HepG2 (cell line): Measurements from ENCODE around the gene RPL38. TPM values are rescaled to one million over a fixed set of nuclear protein-coding genes. Genes with fewer than 3 reads are reported as not detected.

Experiments used
- ERF ChIP-seq: IDR thresholded peaks from 2 replicates; pipeline ENCODE4 v1.6.1; 2018; ENCODE audit warnings: missing biosample characterization, missing genetic modification reagents
- HOXA3 ChIP-seq: sonication (generic); formaldehyde crosslinking; IDR thresholded peaks from 2 replicates; pipeline ENCODE4 v1.5.0; 2020; ENCODE audit warnings: missing genetic modification reagents
- SMC3 ChIP-seq: IDR thresholded peaks from 2 replicates; pipeline ENCODE4 v1.6.1; 2011; ENCODE audit warnings: low read length, improper control_type of control experiment
- TRIM24 ChIP-seq: sonication (generic); formaldehyde crosslinking; IDR thresholded peaks from 2 replicates; pipeline ENCODE4 v1.8.0; 2022; ENCODE audit warnings: mild to moderate bottlenecking, missing genetic modification reagents
- XRCC5 ChIP-seq: fragments of 200-400 bp; formaldehyde crosslinking; optimal IDR thresholded peaks from 2 replicates; pipeline ENCODE3; 2017; ENCODE audit warnings: mild to moderate bottlenecking, low read length
- ZBTB7A ChIP-seq: sonication (generic); formaldehyde crosslinking; IDR thresholded peaks from 2 replicates; pipeline ENCODE4 v1.8.0; 2022; ENCODE audit warnings: mild to moderate bottlenecking, missing genetic modification reagents
- ZFP90 ChIP-seq: sonication (generic); formaldehyde crosslinking; IDR thresholded peaks from 2 replicates; pipeline ENCODE4 v1.8.0; 2022; ENCODE audit warnings: missing genetic modification reagents, mild to moderate bottlenecking, inconsistent platforms, borderline replicate concordance
- ZFX ChIP-seq: sonication (generic); formaldehyde crosslinking; IDR thresholded peaks from 2 replicates; pipeline ENCODE4 v1.4.0; 2020; ENCODE audit warnings: mild to moderate bottlenecking, low read depth, missing genetic modification reagents, moderate library complexity
- ZNF234 ChIP-seq: sonication (generic); formaldehyde crosslinking; conservative IDR thresholded peaks from 2 replicates; pipeline ENCODE4 v1.5.1; 2020; ENCODE audit warnings: mild to moderate bottlenecking, missing genetic modification reagents
- ZNF788 ChIP-seq: sonication (generic); formaldehyde crosslinking; IDR thresholded peaks from 2 replicates; pipeline ENCODE4 v1.5.0; 2020; ENCODE audit warnings: mild to moderate bottlenecking, missing genetic modification reagents, borderline replicate concordance
- polyA plus RNA-seq, 8 experiments: library from polyadenylated mRNA; depleted of rRNA in 3 of 8; stranded (reverse) in 7 of 8; unstranded in 1 of 8; fragments of >200 nt; fragmentation: Illumina TruSeq in 4 of 8; extraction: Trizol in 4 of 8; gene quantifications; 2 replicates each; pipeline versions ENCODE4 v1.2.1 to v1.2.3, GENCODE V29; 2011 to 2016; ENCODE audit warnings: low read depth in 4 of 8, missing spikeins in 1 of 8, mixed read lengths in 1 of 8; ENCODE audit not compliant: insufficient read depth in 1 of 8
- total RNA-seq, 5 experiments: library from RNA; depleted of rRNA; stranded (reverse); fragments of >200 nt; fragmentation: Illumina TruSeq; extraction: Trizol; gene quantifications; 2 replicates each; pipeline ENCODE4 v1.2.3, GENCODE V29; 2016; ENCODE audit warnings: low read depth in 1 of 5
- TF ChIP-seq, protein P1 (sequence below): IDR thresholded peaks from 2 replicates; pipeline ENCODE4 v1.6.1; 2016; ENCODE audit warnings: low read depth, missing genetic modification reagents, missing compliant biosample characterization
- TF ChIP-seq, protein P2 (sequence below): sonication (generic); formaldehyde crosslinking; IDR thresholded peaks from 2 replicates; pipeline ENCODE4 v1.4.0; 2020; ENCODE audit warnings: missing genetic modification reagents
- TF ChIP-seq, protein P3 (sequence below): sonication (generic); formaldehyde crosslinking; conservative IDR thresholded peaks from 2 replicates; pipeline ENCODE4 v1.8.1; 2023; ENCODE audit warnings: missing genetic modification reagents
- TF ChIP-seq, protein P4 (sequence below): sonication (generic); formaldehyde crosslinking; IDR thresholded peaks from 2 replicates; pipeline ENCODE4 v1.8.1; 2023; ENCODE audit warnings: missing genetic modification reagents, inconsistent platforms, borderline replicate concordance

Gene RPL38
- total and polyA plus RNA-seq, 2 of the 13 experiments (the other 11 are each of a cell fraction or from before 2014, with no cell fraction given) = 2,370 to 2,372 TPM

DNA sequence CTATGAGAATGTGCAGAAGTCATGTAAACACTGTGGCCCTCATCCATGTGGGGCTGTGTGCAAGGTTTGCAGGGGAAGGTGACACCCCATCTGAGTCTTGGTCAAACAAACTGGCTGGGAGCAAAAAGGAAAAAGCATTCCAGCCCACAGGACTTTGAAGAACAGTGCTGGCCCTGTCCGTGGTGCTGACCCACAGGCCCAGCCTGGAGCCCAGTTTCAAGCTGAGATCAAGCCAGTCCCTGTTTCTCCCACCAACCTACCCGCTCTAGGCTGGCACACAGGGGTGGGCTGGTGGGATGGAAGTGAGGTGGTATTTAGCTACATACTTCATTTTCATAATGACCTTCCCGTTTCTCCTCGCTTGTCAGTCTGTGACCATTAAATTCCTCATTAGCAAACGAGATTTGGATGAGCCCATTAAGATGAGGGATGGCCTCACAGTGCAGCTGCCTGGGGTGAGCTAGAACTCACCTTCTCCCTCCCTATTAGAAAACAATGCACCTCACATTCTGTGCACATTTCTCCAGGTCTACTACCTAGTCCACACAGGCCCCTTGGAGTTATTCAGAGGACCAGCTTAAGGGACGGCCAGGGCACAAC lies 12.6 kb upstream of the RPL38 start (continued):
- TF ChIP-seq, protein P1, sequence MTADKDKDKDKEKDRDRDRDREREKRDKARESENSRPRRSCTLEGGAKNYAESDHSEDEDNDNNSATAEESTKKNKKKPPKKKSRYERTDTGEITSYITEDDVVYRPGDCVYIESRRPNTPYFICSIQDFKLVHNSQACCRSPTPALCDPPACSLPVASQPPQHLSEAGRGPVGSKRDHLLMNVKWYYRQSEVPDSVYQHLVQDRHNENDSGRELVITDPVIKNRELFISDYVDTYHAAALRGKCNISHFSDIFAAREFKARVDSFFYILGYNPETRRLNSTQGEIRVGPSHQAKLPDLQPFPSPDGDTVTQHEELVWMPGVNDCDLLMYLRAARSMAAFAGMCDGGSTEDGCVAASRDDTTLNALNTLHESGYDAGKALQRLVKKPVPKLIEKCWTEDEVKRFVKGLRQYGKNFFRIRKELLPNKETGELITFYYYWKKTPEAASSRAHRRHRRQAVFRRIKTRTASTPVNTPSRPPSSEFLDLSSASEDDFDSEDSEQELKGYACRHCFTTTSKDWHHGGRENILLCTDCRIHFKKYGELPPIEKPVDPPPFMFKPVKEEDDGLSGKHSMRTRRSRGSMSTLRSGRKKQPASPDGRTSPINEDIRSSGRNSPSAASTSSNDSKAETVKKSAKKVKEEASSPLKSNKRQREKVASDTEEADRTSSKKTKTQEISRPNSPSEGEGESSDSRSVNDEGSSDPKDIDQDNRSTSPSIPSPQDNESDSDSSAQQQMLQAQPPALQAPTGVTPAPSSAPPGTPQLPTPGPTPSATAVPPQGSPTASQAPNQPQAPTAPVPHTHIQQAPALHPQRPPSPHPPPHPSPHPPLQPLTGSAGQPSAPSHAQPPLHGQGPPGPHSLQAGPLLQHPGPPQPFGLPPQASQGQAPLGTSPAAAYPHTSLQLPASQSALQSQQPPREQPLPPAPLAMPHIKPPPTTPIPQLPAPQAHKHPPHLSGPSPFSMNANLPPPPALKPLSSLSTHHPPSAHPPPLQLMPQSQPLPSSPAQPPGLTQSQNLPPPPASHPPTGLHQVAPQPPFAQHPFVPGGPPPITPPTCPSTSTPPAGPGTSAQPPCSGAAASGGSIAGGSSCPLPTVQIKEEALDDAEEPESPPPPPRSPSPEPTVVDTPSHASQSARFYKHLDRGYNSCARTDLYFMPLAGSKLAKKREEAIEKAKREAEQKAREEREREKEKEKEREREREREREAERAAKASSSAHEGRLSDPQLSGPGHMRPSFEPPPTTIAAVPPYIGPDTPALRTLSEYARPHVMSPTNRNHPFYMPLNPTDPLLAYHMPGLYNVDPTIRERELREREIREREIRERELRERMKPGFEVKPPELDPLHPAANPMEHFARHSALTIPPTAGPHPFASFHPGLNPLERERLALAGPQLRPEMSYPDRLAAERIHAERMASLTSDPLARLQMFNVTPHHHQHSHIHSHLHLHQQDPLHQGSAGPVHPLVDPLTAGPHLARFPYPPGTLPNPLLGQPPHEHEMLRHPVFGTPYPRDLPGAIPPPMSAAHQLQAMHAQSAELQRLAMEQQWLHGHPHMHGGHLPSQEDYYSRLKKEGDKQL (CRISPR knock-in tag) = no peak
- TF ChIP-seq ZNF788 (CRISPR knock-in tag) (no peak), TRIM24 (CRISPR knock-in tag) (no peak), ERF (CRISPR knock-in tag) (peak; percentile 45; the same call in 1 of the 2 replicates), ZBTB7A (CRISPR knock-in tag) (peak; percentile 47; the same call in 1 of the 2 replicates), ZNF234 (no peak), ZFX (no peak), SMC3 (no peak), ZFP90 (CRISPR knock-in tag) (no peak), HOXA3 (CRISPR knock-in tag) (0 out of 2 replicates have a peak, but pooled peaks have one; percentile 40), XRCC5 (peak; percentile 85)
- TF ChIP-seq, protein P2, sequence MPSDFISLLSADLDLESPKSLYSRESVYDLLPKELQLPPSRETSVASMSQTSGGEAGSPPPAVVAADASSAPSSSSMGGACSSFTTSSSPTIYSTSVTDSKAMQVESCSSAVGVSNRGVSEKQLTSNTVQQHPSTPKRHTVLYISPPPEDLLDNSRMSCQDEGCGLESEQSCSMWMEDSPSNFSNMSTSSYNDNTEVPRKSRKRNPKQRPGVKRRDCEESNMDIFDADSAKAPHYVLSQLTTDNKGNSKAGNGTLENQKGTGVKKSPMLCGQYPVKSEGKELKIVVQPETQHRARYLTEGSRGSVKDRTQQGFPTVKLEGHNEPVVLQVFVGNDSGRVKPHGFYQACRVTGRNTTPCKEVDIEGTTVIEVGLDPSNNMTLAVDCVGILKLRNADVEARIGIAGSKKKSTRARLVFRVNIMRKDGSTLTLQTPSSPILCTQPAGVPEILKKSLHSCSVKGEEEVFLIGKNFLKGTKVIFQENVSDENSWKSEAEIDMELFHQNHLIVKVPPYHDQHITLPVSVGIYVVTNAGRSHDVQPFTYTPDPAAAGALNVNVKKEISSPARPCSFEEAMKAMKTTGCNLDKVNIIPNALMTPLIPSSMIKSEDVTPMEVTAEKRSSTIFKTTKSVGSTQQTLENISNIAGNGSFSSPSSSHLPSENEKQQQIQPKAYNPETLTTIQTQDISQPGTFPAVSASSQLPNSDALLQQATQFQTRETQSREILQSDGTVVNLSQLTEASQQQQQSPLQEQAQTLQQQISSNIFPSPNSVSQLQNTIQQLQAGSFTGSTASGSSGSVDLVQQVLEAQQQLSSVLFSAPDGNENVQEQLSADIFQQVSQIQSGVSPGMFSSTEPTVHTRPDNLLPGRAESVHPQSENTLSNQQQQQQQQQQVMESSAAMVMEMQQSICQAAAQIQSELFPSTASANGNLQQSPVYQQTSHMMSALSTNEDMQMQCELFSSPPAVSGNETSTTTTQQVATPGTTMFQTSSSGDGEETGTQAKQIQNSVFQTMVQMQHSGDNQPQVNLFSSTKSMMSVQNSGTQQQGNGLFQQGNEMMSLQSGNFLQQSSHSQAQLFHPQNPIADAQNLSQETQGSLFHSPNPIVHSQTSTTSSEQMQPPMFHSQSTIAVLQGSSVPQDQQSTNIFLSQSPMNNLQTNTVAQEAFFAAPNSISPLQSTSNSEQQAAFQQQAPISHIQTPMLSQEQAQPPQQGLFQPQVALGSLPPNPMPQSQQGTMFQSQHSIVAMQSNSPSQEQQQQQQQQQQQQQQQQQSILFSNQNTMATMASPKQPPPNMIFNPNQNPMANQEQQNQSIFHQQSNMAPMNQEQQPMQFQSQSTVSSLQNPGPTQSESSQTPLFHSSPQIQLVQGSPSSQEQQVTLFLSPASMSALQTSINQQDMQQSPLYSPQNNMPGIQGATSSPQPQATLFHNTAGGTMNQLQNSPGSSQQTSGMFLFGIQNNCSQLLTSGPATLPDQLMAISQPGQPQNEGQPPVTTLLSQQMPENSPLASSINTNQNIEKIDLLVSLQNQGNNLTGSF = peak; percentile 84; the same call in 1 of the 2 replicates
- TF ChIP-seq, protein P3, sequence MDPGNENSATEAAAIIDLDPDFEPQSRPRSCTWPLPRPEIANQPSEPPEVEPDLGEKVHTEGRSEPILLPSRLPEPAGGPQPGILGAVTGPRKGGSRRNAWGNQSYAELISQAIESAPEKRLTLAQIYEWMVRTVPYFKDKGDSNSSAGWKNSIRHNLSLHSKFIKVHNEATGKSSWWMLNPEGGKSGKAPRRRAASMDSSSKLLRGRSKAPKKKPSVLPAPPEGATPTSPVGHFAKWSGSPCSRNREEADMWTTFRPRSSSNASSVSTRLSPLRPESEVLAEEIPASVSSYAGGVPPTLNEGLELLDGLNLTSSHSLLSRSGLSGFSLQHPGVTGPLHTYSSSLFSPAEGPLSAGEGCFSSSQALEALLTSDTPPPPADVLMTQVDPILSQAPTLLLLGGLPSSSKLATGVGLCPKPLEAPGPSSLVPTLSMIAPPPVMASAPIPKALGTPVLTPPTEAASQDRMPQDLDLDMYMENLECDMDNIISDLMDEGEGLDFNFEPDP (CRISPR knock-in tag) = peak; percentile 95; the same call in 1 of the 2 replicates
- TF ChIP-seq, protein P4, sequence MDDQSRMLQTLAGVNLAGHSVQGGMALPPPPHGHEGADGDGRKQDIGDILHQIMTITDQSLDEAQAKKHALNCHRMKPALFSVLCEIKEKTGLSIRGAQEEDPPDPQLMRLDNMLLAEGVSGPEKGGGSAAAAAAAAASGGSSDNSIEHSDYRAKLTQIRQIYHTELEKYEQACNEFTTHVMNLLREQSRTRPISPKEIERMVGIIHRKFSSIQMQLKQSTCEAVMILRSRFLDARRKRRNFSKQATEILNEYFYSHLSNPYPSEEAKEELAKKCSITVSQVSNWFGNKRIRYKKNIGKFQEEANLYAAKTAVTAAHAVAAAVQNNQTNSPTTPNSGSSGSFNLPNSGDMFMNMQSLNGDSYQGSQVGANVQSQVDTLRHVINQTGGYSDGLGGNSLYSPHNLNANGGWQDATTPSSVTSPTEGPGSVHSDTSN = peak; percentile 80; the same call in 1 of the 2 replicates
